SU-DHL-6 (cell line): ENCODE measurements around the gene CORO7.

Source experiments
- CTCF ChIP-seq: fragments of 200-600 bp; sonication (generic); IDR thresholded peaks from one replicate; pipeline ENCODE4 v1.5.1; 2017; ENCODE audit warnings: antibody characterized with exemption, mild to moderate bottlenecking, low read length, moderate library complexity; ENCODE audit not compliant: insufficient read depth, poor library complexity, severe bottlenecking
- EZH2phosphoT487 ChIP-seq: fragments of 200-600 bp; sonication (generic), shearing (Covaris generic); conservative IDR thresholded peaks from 2 replicates; pipeline ENCODE4 v1.6.1; 2018; ENCODE audit warnings: mild to moderate bottlenecking, antibody characterized with exemption, low read length, moderate library complexity, mixed read lengths

GRCh38 chr16:4443271-4443670, 26.9 kb upstream of the CORO7 start:
- no peak for TF ChIP-seq EZH2phosphoT487
- TF ChIP-seq CTCF: no peak
